Liver (tissue), 9 donors: Measurements from ENCODE around the gene SLC25A52. TPM values are rescaled to one million over a fixed set of nuclear protein-coding genes. Genes with fewer than 3 reads are reported as not detected.
A peak's percentile ranks its signal among the peaks of the same experiment; 100 is the strongest.

Experiments
- DNase-seq: peaks from one replicate; pipeline ENCODE4 v3.0.0-alpha.2; 2017; ENCODE audit warnings: low spot score
- H3K27ac ChIP-seq, 2 donors: one replicate each; pipeline ENCODE4 v1.7.0; 2013; ENCODE audit warnings: inconsistent platforms in 2 of 2, low read length in 2 of 2, control low read depth in 1 of 2, low read depth in 1 of 2, mild to moderate bottlenecking in 1 of 2
- H3K27me3 ChIP-seq, 4 donors: one replicate each; pipeline versions ENCODE4 v1.6.1 to v1.7.0; 2013; ENCODE audit warnings: low read length in 3 of 4, inconsistent platforms in 1 of 4, mild to moderate bottlenecking in 1 of 4, moderate library complexity in 1 of 4; ENCODE audit not compliant: control insufficient read depth in 4 of 4, insufficient read depth in 4 of 4
- H3K36me3 ChIP-seq, 4 donors: one replicate each; pipeline versions ENCODE4 v1.6.1 to v1.7.0; 2013; ENCODE audit warnings: low read length in 3 of 4, mild to moderate bottlenecking in 3 of 4, low read depth in 1 of 4, moderate library complexity in 1 of 4; ENCODE audit not compliant: control insufficient read depth in 4 of 4, insufficient read depth in 3 of 4
- H3K4me1 ChIP-seq, 4 donors: one replicate each; pipeline versions ENCODE4 v1.6.1 to v1.7.0; 2013; ENCODE audit warnings: low read length in 3 of 4, mild to moderate bottlenecking in 3 of 4, moderate library complexity in 1 of 4; ENCODE audit not compliant: control insufficient read depth in 4 of 4, insufficient read depth in 4 of 4
- H3K4me3 ChIP-seq, 3 donors: one replicate each; pipeline versions ENCODE4 v1.6.1 to v1.7.0; 2013; ENCODE audit warnings: low read length in 3 of 3, control low read depth in 1 of 3, low read depth in 1 of 3, mild to moderate bottlenecking in 1 of 3
- H3K9ac ChIP-seq, 2 donors: one replicate each; pipeline ENCODE4 v1.7.0; 2013; ENCODE audit warnings: low read length in 2 of 2, mild to moderate bottlenecking in 2 of 2, moderate library complexity in 2 of 2, control low read depth in 1 of 2, low read depth in 1 of 2
- H3K9me3 ChIP-seq, 4 donors: one replicate each; pipeline versions ENCODE4 v1.6.1 to v1.7.0; 2013; ENCODE audit warnings: low read length in 3 of 4; ENCODE audit not compliant: control insufficient read depth in 4 of 4
- FOXA1 ChIP-seq: IDR thresholded peaks from 2 replicates; pipeline ENCODE4 v1.6.1; 2016; ENCODE audit warnings: antibody characterized with exemption
- FOXA2 ChIP-seq: IDR thresholded peaks from 2 replicates; pipeline ENCODE4 v1.6.1; 2016; ENCODE audit warnings: antibody characterized with exemption
- HNF4A ChIP-seq, 2 donors: conservative IDR thresholded peaks; 2 replicates each; pipeline ENCODE4 v1.6.1; 2016; ENCODE audit warnings: antibody characterized with exemption in 2 of 2, mild to moderate bottlenecking in 2 of 2
- RAD21 ChIP-seq, 2 donors: IDR thresholded peaks; 2 replicates each; pipeline ENCODE4 v1.6.1; 2016; ENCODE audit warnings: antibody characterized with exemption in 2 of 2, mild to moderate bottlenecking in 2 of 2
- TAF1 ChIP-seq: conservative IDR thresholded peaks from 2 replicates; pipeline ENCODE4 v1.6.1; 2016; ENCODE audit warnings: antibody characterized with exemption, mild to moderate bottlenecking
- YY1 ChIP-seq: IDR thresholded peaks from 2 replicates; pipeline ENCODE4 v1.6.1; 2016; ENCODE audit warnings: antibody characterized with exemption, mild to moderate bottlenecking
- WGBS: extraction: QIAGEN DNeasy Blood & Tissue Kit; methylation state at CpG from one replicate; pipeline ENCODE4 v1.1.7; 2013; 5-methylcytosine and 5-hydroxymethylcytosine counted together
- polyA plus RNA-seq, 2 donors: library from polyadenylated mRNA; stranded (reverse) in 1 of 2; unstranded in 1 of 2; fragments of 200-250 nt in 1 of 2; fragments of >200 nt in 1 of 2; fragmentation: Nextera tagmentation in 1 of 2; extraction: Ambion mirVana in 1 of 2; gene quantifications; one replicate each; pipeline versions ENCODE4 v1.2.1 to v1.2.3, GENCODE V29; 2013 to 2015
- total RNA-seq, 2 donors: library from RNA; depleted of rRNA; stranded (reverse); fragments of >200 nt; gene quantifications; one replicate each; pipeline ENCODE4 v1.2.3, GENCODE V29; 2014
- TF ChIP-seq, protein P1 (sequence below): IDR thresholded peaks from 2 replicates; pipeline ENCODE4 v1.6.1; 2016; ENCODE audit warnings: antibody characterized with exemption
- TF ChIP-seq, protein P2 (sequence below): IDR thresholded peaks from 2 replicates; pipeline ENCODE4 v1.6.1; 2016; ENCODE audit warnings: antibody characterized with exemption
- donor health status: healthy.
- donor health status: healthy.
- donor health status: healthy.
- donor health status: healthy.
- donor health status: healthy.

The SLC25A52 gene
- total and polyA plus RNA-seq, 4 donors, result 0.14 to 0.17 TPM; not detected in 2

DNA sequence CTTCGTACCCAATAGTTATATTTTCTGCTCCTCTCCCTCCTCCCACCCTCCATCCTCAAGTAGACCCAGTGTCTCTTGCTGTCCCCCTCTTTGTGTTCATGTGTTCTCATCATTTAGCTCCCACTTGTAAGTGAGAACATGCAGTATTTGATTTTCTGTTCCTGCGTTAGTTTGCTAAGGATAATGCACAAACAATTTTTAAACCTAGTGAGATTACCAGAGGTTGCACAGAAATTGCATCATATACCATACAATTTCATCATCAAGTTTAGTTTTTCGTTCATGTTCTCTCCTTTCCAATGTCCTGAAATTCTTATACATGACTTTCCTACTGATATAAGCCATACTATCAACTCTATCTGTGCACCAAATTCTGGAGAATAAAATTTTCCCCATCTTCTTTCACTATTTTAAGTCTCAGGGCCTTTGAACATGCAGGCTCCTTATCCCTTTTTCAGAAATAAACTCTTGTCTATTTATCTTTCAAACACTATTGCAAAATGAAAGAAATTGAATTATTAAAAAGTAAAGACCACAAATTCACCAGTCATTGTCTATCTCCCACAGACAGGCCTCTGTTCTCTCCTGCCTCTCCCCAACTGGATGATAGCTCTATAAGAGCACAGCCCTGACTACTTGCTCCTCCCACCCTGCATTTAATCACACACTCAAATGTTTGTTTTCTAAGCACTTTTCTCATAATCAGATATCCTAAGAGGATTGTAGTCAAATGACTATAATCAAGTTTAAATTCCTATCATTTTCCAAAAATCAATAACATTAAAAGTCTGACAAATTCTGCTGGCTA lies 49.1 kb downstream of the SLC25A52 start:
- no peak for DNase-seq
- Histone ChIP-seq H3K4me1 (peaks cover 0 to 4% (median 0%) of the 10 kb centered on the region in 4 donors), H3K36me3 (no peaks in the 10 kb centered on the region), H3K4me3 (no peak overlapping the region), H3K9me3 (no peaks in the 10 kb centered on the region), H3K27ac (no peak overlapping the region), H3K9ac (no peak overlapping the region), H3K27me3 (no peaks in the 10 kb centered on the region)
- TF ChIP-seq YY1, result no peak
- TF ChIP-seq FOXA1, result no peak
- TF ChIP-seq, protein P1, sequence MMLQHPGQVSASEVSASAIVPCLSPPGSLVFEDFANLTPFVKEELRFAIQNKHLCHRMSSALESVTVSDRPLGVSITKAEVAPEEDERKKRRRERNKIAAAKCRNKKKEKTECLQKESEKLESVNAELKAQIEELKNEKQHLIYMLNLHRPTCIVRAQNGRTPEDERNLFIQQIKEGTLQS, result peak; percentile 79
- WGBS, result 53% methylated on average over 3 of the region's 3 CpGs

DNA sequence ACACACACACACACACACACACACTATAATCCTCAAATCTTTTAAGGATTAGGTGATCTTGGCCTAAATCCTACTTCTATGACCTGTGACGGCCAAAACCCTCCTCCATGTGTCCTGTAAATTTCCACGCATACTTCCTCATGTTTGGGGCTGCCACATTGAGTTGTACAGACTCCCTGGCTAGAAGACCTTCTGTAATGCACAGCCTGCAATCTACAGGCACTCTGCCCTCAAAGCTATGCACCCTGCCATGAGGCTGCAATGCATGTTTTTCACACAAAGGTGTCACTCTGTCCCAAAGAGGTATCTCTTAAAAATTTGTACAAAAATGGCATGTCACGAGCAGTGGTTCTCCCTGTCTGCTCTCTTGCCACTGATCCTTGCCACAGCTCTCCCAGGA lies 49.9 kb downstream of the SLC25A52 start:
- Histone ChIP-seq H3K9ac (no peak overlapping the region), H3K27ac (no peak overlapping the region), H3K27me3 (no peaks in the 10 kb centered on the region), H3K4me1 (peaks cover 0 to 4% (median 0%) of the 10 kb centered on the region in 4 donors), H3K36me3 (no peaks in the 10 kb centered on the region), H3K4me3 (no peak overlapping the region), H3K9me3 (no peaks in the 10 kb centered on the region)
- DNase-seq, result no peak
- 81% methylated on average over 3 of the region's 3 CpGs for WGBS
- no peak for TF ChIP-seq HNF4A (conservative IDR thresholded peaks at IDR 0.05)
- TF ChIP-seq TAF1, result no peak
- TF ChIP-seq, protein P2, sequence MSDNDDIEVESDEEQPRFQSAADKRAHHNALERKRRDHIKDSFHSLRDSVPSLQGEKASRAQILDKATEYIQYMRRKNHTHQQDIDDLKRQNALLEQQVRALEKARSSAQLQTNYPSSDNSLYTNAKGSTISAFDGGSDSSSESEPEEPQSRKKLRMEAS, result no peak
- TF ChIP-seq FOXA2, result no peak
- TF ChIP-seq RAD21 (IDR thresholded peaks at IDR 0.05), result no peak

Other genes starting within 250 kb of the SLC25A52 start
- 100 to 1,000 TPM; 295 to 600 TPM for gene TTR, start 169.0 kb downstream of the SLC25A52 start, total RNA-seq
- 1,000 to 10,000 TPM; 1,251 to 4,751 TPM for gene TTR, start 169.0 kb downstream of the SLC25A52 start, polyA plus RNA-seq
- 1 to 10 TPM in 1 of 2 donors, under 1 TPM in 1; 0.67 to 4.2 TPM for gene B4GALT6, start 76.3 kb downstream of the SLC25A52 start, total RNA-seq
- under 1 TPM; 0.48 to 0.54 TPM for gene B4GALT6, start 76.3 kb downstream of the SLC25A52 start, polyA plus RNA-seq
- 10 to 100 TPM; 38.8 to 46.1 TPM for gene TRAPPC8, start 182.2 kb upstream of the SLC25A52 start, total RNA-seq
- gene TRAPPC8, start 182.2 kb upstream of the SLC25A52 start, polyA plus RNA-seq, result 10 to 100 TPM; 12.2 to 20.2 TPM